Caki2 (cell line): ENCODE results near the gene TIAM1. TPM values are rescaled to one million over a fixed set of nuclear protein-coding genes. Genes with fewer than 3 reads are reported as not detected.

Experiments used
- DNase-seq: peaks from one replicate; pipeline ENCODE4 v3.0.0-alpha.2; 2015; ENCODE audit warnings: low read depth
- in situ Hi-C: cut with HindIII; loops from 2 replicates; pipeline ENCODE4 v1.10.0; 2016; ENCODE audit warnings: low sequenced_read_pairs, low pct_unique_long_range_greater_than_20kb, mixed read lengths
- total RNA-seq: library from RNA; depleted of rRNA; stranded (reverse); fragments of >200 nt; shearing (Covaris generic); gene quantifications from 2 replicates; pipeline ENCODE4 v1.2.3, GENCODE V29; 2014; ENCODE audit warnings: low replicate concordance

Gene TIAM1
- total RNA-seq, 1 experiment from 2014 or later = 4.2 TPM

- DNase-seq = no peak
- in situ Hi-C loops = no loop called here
These were observed 70.8 kb downstream of the TIAM1 start for GRCh38 chr21:31273278-31273677.

DNA sequence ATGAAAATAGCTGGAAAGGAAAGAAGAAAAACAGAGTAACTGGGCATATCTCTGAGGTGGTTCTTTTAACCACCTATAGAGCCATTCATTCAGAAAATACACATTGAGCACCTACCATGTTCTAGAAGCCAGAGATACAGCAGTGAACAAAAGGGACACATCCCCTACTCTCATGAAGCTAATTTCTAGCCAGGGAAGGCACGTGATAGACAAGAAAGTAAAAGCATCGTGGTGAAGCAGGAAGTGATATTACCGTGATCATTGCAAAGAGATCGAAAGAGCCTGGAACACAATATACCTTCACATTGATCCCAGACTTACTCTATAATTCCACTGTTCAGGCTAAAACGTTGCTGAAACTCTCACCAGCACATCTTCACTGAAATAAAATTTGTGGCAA is 76.0 kb downstream of the TIAM1 start:
- in situ Hi-C loops = no loop called here
- DNase-seq = no peak

DNA sequence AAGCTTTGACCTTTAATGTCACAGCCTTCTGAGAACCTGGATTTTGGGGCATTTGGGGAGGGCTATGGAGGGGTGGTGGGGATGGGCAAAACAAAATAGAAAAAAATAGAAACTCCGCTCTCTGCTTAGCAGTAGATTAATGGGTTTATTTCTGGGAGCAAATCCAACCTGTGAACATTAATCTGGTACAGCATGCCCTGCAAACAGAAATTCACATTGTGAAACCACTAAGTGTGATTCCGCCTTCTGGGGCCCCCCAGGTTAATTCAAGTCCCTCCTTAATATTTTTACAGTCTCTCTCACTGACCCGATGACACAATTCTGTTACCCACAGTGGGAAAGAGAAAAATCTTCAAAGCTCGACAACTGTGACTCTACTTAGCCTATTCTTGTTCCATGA is 76.4 kb downstream of the TIAM1 start:
- in situ Hi-C loops = no loop called here
- DNase-seq = no peak

- no peak for DNase-seq
- in situ Hi-C loops = no loop called here
These were observed 77.8 kb downstream of the TIAM1 start for GRCh38 chr21:31266241-31266640.

DNA sequence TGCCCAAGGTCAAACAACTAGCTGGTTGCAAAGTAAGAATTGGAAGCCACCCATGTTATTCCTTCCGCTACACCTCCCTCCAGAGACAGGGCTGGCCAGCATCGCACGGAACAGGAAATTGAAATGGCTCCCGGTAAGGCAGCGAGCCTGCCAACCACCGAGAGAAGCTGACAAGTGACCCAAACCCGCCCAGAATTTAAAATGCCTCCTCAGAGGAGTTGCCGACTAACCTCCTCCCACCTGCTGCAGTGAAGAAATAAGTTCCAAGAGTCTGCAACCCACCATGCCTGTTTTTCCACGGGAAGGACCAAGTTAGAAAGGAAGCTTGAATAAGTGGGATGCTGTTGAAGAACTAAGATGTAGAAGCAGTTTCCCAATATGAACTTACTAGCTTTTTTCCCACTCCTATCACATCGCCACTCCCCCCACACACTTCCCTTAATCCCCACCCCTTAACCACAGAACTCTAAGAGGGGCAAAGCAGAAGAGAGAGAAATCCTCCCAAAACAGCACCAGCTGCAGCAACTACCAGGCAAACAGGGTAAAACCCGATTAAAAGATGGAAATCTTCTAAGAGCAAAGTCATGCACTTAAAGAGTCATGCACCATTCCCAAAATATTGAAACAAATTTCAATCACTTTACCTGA is 78.6 kb downstream of the TIAM1 start:
- in situ Hi-C loops = no loop called here
- no peak for DNase-seq

DNA sequence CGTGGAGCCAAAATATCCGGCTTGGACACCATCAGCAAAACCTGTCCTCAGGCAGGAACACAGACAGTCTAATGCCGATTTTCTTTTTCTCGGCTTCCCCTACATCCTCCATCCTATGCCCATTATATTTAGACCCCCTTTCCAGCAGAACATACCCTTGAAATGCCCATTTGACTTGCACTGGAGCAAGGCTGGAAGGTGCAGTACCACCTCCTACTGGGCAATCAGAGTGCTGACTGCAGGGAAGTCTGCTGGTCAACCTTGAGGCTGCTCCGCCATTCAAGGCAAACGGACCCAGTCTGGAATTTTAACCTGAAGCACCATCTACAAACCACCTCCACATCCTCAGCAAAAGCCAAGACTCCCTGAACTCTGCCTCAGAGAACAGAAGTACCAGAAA is 79.5 kb downstream of the TIAM1 start:
- DNase-seq = no peak
- in situ Hi-C loops = no loop called here

DNA sequence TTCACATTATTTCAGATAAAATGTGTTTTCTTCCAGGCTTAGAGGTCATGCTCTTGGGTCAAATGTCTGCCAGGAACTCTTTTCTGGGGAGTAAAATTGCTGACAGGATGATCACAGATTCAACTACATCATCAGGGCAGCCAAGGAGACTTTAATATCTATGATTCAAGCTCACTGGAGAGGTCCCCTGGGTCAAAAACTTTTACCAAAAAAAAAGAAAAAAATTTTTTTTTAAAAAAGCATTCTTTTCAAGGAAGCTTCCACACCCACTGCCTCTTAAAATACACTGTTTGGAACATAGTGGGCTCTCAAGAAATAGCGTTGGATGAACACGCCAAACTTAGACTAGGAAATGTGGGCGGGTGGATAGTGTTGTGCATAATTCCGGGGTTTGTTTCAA is 81.3 kb downstream of the TIAM1 start:
- in situ Hi-C loops = no loop called here
- no peak for DNase-seq

- in situ Hi-C loops = no loop called here
These were observed 82.3 kb downstream of the TIAM1 start for GRCh38 chr21:31261759-31262158.

DNA sequence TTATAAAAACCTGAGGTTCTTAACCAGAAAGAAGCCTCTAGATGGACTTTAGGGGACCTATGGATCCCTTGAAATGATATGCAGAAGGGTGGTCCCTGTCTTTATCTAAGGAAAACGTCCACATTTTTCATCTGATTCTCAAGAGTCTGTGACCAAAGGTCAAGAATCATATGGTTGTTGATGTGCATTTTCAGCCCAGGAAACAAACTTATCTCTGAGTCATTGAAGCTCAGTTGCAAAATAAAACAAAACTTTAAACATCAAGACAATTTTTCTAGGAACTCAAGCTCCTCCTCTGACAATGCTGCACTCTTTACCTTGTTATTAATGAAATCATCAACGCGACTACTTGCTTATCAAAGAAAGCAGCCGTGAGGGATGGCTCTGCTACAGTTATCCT is 83.3 kb downstream of the TIAM1 start:
- no peak for DNase-seq
- in situ Hi-C loops = no loop called here

More at GRCh38 chr21:31261759-31262158, 82.3 kb downstream of the TIAM1 start:
- DNase-seq = no peak

- in situ Hi-C loops = no loop called here
- DNase-seq = no peak
These were observed 86.0 kb downstream of the TIAM1 start for GRCh38 chr21:31258073-31258472.

GRCh38 chr21:31257265-31257664 is 86.8 kb downstream of the TIAM1 start:
- in situ Hi-C loops = no loop called here
- no peak for DNase-seq

- in situ Hi-C loops = no loop called here
- DNase-seq = no peak
These were observed 88.2 kb downstream of the TIAM1 start for GRCh38 chr21:31255896-31256295.

- DNase-seq = no peak
- in situ Hi-C loops = no loop called here
These were observed 89.0 kb downstream of the TIAM1 start for GRCh38 chr21:31255036-31255435.

DNA sequence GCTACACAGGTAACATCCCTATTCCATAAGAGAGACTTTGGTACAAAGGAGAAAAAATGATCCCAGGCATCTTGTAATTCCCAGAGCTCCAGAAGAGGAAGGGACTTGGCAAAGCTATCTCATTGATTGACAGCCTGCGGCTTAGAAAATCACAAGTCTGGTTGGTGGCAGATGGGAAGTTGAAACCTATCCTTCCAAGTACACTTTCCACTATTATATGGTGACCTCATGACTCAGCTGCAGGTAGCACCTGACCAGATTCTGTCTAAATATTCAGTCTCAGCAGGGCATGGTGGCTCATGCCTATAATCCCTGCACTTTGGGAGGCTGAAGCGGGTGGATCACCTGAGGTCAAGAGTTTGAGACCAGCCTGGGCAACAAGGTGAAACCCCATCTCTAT is 89.9 kb downstream of the TIAM1 start:
- in situ Hi-C loops = no loop called here
- DNase-seq = no peak

- in situ Hi-C loops = no loop called here
- DNase-seq = no peak
These were observed 90.4 kb downstream of the TIAM1 start for GRCh38 chr21:31253684-31254083.

DNA sequence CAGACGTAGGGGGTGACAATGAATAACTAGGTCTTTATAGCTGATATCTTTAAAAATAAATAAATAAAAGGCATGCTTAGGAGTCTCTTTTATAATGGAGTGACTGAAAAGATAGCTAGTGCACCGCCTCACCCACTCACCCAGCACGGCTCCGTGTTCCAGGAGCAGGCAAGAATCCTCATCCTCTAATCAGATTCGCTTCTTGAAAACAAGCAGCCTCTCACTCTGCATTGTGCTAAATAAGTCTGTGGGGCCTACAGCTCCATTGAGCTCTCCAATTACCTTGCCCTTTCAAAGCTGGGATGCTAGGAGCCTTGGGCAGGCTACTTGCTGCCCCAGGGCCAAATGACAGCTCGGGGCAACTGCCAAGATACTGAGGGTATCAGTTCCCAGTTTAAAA is 91.5 kb downstream of the TIAM1 start:
- in situ Hi-C loops = no loop called here
- no peak for DNase-seq

- in situ Hi-C loops = no loop called here
These were observed 92.0 kb downstream of the TIAM1 start for GRCh38 chr21:31252091-31252490.

DNA sequence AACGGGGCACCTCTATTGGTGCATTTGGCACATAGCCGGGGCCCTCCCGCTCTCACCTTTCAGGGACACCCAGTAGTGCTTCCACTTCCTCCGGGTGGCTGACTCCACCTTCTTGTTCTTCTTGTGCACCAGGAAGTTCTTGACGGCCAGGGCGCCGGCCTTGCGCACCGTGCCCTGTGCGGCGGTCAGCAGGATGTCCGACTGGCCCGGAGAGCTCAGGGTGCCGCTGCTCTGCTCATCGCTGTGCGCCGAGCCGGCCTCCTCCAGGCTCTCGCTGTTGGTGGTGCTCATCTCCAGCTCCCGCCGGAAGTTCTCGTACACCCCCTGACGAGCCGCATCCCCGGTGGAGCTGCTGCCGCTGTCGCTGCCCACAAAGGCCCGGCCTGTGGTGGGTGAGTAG is 92.4 kb downstream of the TIAM1 start:
- DNase-seq = no peak
- in situ Hi-C loops = no loop called here

More at GRCh38 chr21:31252091-31252490, 92.0 kb downstream of the TIAM1 start:
- no peak for DNase-seq

- no peak for DNase-seq
- in situ Hi-C loops = no loop called here
These were observed 95.5 kb downstream of the TIAM1 start for GRCh38 chr21:31248598-31248997.

DNA sequence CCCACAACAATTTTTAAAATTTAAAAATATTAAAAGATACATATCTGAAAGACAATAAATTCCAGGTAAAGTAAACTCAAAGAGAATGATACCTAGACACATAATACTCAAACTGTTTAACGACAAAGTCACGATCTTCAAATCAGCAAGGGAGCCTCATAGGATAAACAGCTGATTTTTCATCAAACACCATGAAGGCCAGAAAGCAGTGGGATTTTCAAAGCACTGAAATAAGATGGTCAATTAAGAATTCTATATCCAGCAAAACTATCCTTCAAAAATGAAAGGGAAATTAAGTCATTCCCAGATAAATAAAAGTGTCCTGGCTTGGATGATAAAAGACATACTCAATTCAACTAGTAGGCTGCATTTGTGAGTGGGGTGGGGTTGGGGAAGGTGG is 100.5 kb downstream of the TIAM1 start:
- no peak for DNase-seq
- in situ Hi-C loops = no loop called here

- DNase-seq = no peak
- in situ Hi-C loops = no loop called here
These were observed 107.5 kb downstream of the TIAM1 start for GRCh38 chr21:31236528-31236927.
